DOHH2 (cell line): ENCODE measurements around the gene IGF1R.

Source experiments
- H3F3A ChIP-seq: fragments of 200-600 bp; sonication (generic), shearing (Covaris generic); 2 replicates; pipeline ENCODE4 v1.6.0; 2016; ENCODE audit warnings: antibody characterized with exemption, mild to moderate bottlenecking; ENCODE audit not compliant: control insufficient read depth, insufficient read depth
- H3K27ac ChIP-seq: fragments of 200-600 bp; sonication (generic); 2 replicates; pipeline ENCODE4 v1.5.1; 2014; ENCODE audit warnings: low read depth, mild to moderate bottlenecking, low read length, moderate library complexity
- H3K27me3 ChIP-seq: fragments of 200-600 bp; sonication (generic); 2 replicates; pipeline ENCODE4 v1.6.1; 2014; ENCODE audit warnings: mild to moderate bottlenecking, low read length, mixed read lengths; ENCODE audit not compliant: control insufficient read depth
- H3K36me3 ChIP-seq: fragments of 200-600 bp; sonication (generic); 2 replicates; pipeline ENCODE4 v1.6.1; 2014; ENCODE audit warnings: mild to moderate bottlenecking, low read length, moderate library complexity, mixed read lengths; ENCODE audit not compliant: control insufficient read depth
- H3K4me1 ChIP-seq: fragments of 200-600 bp; sonication (generic); 2 replicates; pipeline ENCODE4 v1.6.1; 2014; ENCODE audit warnings: mild to moderate bottlenecking, low read length, mixed read lengths; ENCODE audit not compliant: control insufficient read depth
- H3K4me2 ChIP-seq: fragments of 200-600 bp; sonication (generic); 2 replicates; pipeline ENCODE4 v1.6.0; 2014; ENCODE audit warnings: mild to moderate bottlenecking, low read length, moderate library complexity
- H3K4me3 ChIP-seq: fragments of 200-600 bp; sonication (generic); 2 replicates; pipeline ENCODE4 v1.5.1; 2014; ENCODE audit warnings: mild to moderate bottlenecking, low read length, mixed read lengths
- H3K79me2 ChIP-seq: fragments of 200-600 bp; sonication (generic); 2 replicates; pipeline ENCODE4 v1.6.1; 2014; ENCODE audit warnings: mild to moderate bottlenecking, low read length, mixed read lengths; ENCODE audit not compliant: control insufficient read depth
- H3K9me2 ChIP-seq: fragments of 200-600 bp; sonication (generic); replicated peaks from 2 replicates; pipeline ENCODE4 v1.6.1; 2014; ENCODE audit warnings: mild to moderate bottlenecking, low read length, mixed read lengths; ENCODE audit not compliant: control insufficient read depth
- H3K9me3 ChIP-seq: fragments of 200-600 bp; sonication (generic); 2 replicates; pipeline ENCODE4 v1.6.1; 2014; ENCODE audit warnings: antibody characterized with exemption, low read length, mixed read lengths; ENCODE audit not compliant: control insufficient read depth, insufficient read depth
- H4K20me1 ChIP-seq: fragments of 200-600 bp; sonication (generic); 2 replicates; pipeline ENCODE4 v1.6.0; 2014; ENCODE audit warnings: low read depth, mild to moderate bottlenecking, antibody characterized with exemption, low read length, moderate library complexity; ENCODE audit not compliant: control insufficient read depth, insufficient read depth
- CTCF ChIP-seq: fragments of 200-600 bp; sonication (generic); IDR thresholded peaks from one replicate; pipeline ENCODE4 v1.5.1; 2014; ENCODE audit warnings: antibody characterized with exemption, mild to moderate bottlenecking, low read depth, low read length; ENCODE audit not compliant: poor library complexity, severe bottlenecking
- EZH2phosphoT487 ChIP-seq: fragments of 200-600 bp; sonication (generic); IDR thresholded peaks from 2 replicates; pipeline ENCODE4 v1.6.1; 2017; ENCODE audit warnings: borderline replicate concordance, mild to moderate bottlenecking, antibody characterized with exemption, low read length, moderate library complexity, mixed read lengths

The IGF1R gene

DNA sequence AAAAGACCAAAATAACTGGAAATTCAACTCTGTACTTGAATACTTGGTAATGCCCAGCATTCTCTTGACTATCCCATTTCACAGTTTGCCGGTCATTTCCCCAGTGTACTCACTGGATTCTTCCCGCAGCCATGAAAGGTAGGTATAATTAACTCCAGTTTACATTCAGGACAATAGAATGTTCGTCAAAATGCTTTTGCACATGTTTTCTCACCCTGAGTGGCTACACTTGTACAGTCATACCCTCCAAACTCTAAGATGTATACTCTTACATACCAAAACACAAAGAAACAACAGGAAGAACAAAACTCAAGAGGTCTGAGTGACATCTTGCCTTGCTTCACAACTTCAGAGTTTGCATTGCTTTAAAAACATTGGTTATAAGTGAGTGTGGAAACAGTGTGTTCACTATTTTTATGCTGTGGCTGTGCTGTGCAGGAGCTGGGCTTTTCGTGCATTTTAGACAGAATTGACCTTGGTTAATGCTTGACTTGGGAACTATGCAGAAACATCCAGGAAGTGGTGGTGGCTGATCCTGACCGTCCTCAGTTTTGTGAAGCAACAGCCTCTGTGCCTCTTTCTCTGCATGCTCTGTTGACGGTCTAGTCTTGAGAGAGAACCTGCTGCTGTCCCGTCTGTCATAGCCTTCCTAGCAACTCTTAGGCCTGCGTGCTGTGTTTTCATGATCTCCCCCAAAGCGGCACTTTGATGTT is 90.5 kb downstream of the IGF1R start:
- Histone ChIP-seq H3K4me1 (no peaks in the 10 kb centered on the region), H3K9me3 (no peaks in the 10 kb centered on the region), H3K4me2 (no peak overlapping the region), H3K27me3 (no peaks in the 10 kb centered on the region), H4K20me1 (peaks cover 10% of the 10 kb centered on the region), H3K36me3 (no peaks in the 10 kb centered on the region), H3K27ac (no peak overlapping the region), H3K9me2 (no peaks in the 10 kb centered on the region), H3K4me3 (no peak overlapping the region), H3F3A (no peaks in the 10 kb centered on the region), H3K79me2 (no peaks in the 10 kb centered on the region; the same call in 1 of the 2 replicates)
- TF ChIP-seq CTCF = no peak
- TF ChIP-seq EZH2phosphoT487 = no peak

DNA sequence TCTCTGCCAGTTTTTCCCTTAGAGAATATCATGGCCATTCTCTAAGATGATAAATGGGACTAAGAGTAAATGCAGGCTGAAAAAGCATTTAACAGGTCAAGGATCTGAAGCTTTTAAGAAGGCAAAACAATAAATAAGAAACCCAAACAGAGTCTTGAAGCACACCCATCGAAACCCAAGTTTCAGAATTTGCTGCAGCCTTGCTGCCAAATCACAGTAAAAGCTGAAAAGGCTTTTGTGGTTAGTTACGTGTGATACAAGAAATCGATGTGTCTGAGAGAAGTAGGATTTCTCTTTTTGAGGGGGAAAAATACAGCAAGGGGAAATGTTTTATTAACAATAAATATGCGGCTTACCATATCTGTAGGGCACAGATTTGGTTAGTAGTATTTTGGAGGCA is 92.0 kb downstream of the IGF1R start:
- TF ChIP-seq EZH2phosphoT487 = no peak
- no peak for TF ChIP-seq CTCF
- H3K4me1 ChIP-seq = peaks cover 3% of the 10 kb centered on the region
- no peaks in the 10 kb centered on the region for H3K27me3 ChIP-seq
- no peak overlapping the region for H3K4me2 ChIP-seq
- no peak overlapping the region for H3K4me3 ChIP-seq
- H3K27ac ChIP-seq = no peak overlapping the region
- H3K36me3 ChIP-seq = no peaks in the 10 kb centered on the region
- H4K20me1 ChIP-seq = peaks cover 4% of the 10 kb centered on the region
- no peaks in the 10 kb centered on the region for H3F3A ChIP-seq
- H3K79me2 ChIP-seq = no peaks in the 10 kb centered on the region; the same call in 1 of the 2 replicates
- H3K9me3 ChIP-seq = no peaks in the 10 kb centered on the region
- H3K9me2 ChIP-seq = no peaks in the 10 kb centered on the region

DNA sequence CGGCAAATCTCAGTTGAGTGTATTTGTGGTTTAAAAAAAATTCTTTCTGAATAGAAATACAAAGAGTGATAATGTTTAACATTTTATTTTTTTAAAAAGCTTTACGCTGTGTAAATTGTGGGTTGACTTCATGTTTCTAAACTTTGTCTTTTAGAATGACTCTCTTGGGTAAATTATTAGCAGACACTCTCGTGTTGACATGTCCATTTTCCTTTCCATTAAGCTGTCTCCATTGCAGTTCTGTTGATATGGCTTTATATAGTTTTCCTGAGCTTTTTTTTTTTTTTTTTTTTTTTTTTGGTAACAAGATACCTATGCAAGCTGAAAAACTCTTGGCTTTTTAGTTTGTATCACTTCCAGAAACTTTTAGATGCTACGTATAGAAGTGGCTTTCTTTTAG is 92.6 kb downstream of the IGF1R start:
- peaks cover 8% of the 10 kb centered on the region for H3K4me1 ChIP-seq
- TF ChIP-seq CTCF (no peak), EZH2phosphoT487 (no peak)
- H3K9me2 ChIP-seq = no peaks in the 10 kb centered on the region
- no peak overlapping the region for H3K4me3 ChIP-seq
- H3K27me3 ChIP-seq = peaks cover 2% of the 10 kb centered on the region; the same call in 1 of the 2 replicates
- no peaks in the 10 kb centered on the region for H3K36me3 ChIP-seq
- H4K20me1 ChIP-seq = 0 out of 2 replicates have a peak, but pooled peaks cover 3% of the 10 kb centered on the region
- H3K79me2 ChIP-seq = no peaks in the 10 kb centered on the region; the same call in 1 of the 2 replicates
- no peak overlapping the region for H3K27ac ChIP-seq
- H3F3A ChIP-seq = no peaks in the 10 kb centered on the region
- no peak overlapping the region for H3K4me2 ChIP-seq
- no peaks in the 10 kb centered on the region for H3K9me3 ChIP-seq
